Large intestine (tissue), 3 donors: ENCODE results near the gene MAN2B2. TPM values are rescaled to one million over a fixed set of nuclear protein-coding genes. Genes with fewer than 3 reads are reported as not detected.
"Not testable (repeated sequence)": the region's sequence is repeated elsewhere in the genome, so short reads cannot be mapped to it uniquely, and the experiment has no call there.

Experiments
- DNase-seq, 2 donors: peaks; one replicate each; pipeline versions ENCODE4 v3.0.0 to v3.0.0-alpha.2; 2013
- H3K27ac ChIP-seq: one replicate; pipeline ENCODE4 v1.5.1; 2013; ENCODE audit warnings: low read length
- H3K27me3 ChIP-seq: 2 replicates; pipeline ENCODE4 v1.6.1; 2013; ENCODE audit warnings: low read length; ENCODE audit not compliant: control insufficient read depth, insufficient read depth
- H3K36me3 ChIP-seq: 2 replicates; pipeline ENCODE4 v1.6.1; 2013; ENCODE audit warnings: low read length; ENCODE audit not compliant: control insufficient read depth, insufficient read depth
- H3K4me1 ChIP-seq: one replicate; pipeline ENCODE4 v1.6.1; 2013; ENCODE audit warnings: low read length; ENCODE audit not compliant: control insufficient read depth, insufficient read depth
- H3K4me3 ChIP-seq: one replicate; pipeline ENCODE4 v1.5.1; 2013; ENCODE audit warnings: low read length
- H3K9me3 ChIP-seq: one replicate; pipeline ENCODE4 v1.6.1; 2013; ENCODE audit warnings: mild to moderate bottlenecking, low read depth, low read length, moderate library complexity; ENCODE audit not compliant: control insufficient read depth
- WGBS: methylation state at CpG from one replicate; pipeline ENCODE4 v1.1.5; 2013; ENCODE audit warnings: low lambda C conversion rate; ENCODE audit not compliant: insufficient coverage; 5-methylcytosine and 5-hydroxymethylcytosine counted together
- polyA plus RNA-seq: library from polyadenylated mRNA; unstranded; fragments of 120-200 nt; gene quantifications from one replicate; pipeline ENCODE4 v1.2.1, GENCODE V29; 2013

Gene MAN2B2
- polyA plus RNA-seq, 1 donor = 18.2 TPM

- H3K27ac ChIP-seq = no peak overlapping the region
- peaks cover 7% of the 10 kb centered on the region for H3K9me3 ChIP-seq
- peaks cover 6% of the 10 kb centered on the region for H3K4me1 ChIP-seq
- no CpG with 5 or more reads among the region's 19 CpGs for WGBS
- DNase-seq = no peak
- H3K4me3 ChIP-seq = no peak overlapping the region
- H3K27me3 ChIP-seq = no peaks in the 10 kb centered on the region
- H3K36me3 ChIP-seq = peaks cover 14% of the 10 kb centered on the region
Measured at GRCh38 chr4:6672131-6672530, 97.1 kb downstream of the MAN2B2 start.

GRCh38 chr4:6672541-6673190, 97.7 kb downstream of the MAN2B2 start:
- H3K4me3 ChIP-seq, H3K27ac ChIP-seq, DNase-seq, H3K4me1 ChIP-seq, H3K9me3 ChIP-seq, H3K27me3 ChIP-seq: not testable (repeated sequence)
- WGBS = no CpG with 5 or more reads among the region's 34 CpGs
- H3K36me3 ChIP-seq = peaks cover 16% of the 10 kb centered on the region

Other genes starting within 250 kb of the MAN2B2 start
- 3.9 TPM for gene PPP2R2C, start 102.6 kb upstream of the MAN2B2 start, polyA plus RNA-seq
- gene MRFAP1, start 65.5 kb downstream of the MAN2B2 start, polyA plus RNA-seq = 244 TPM
- gene S100P, start 118.7 kb downstream of the MAN2B2 start, polyA plus RNA-seq = 5.0 TPM
- gene MRFAP1L1, start 134.7 kb downstream of the MAN2B2 start, polyA plus RNA-seq = 64.1 TPM
- 14.8 TPM for gene BLOC1S4, start 141.0 kb downstream of the MAN2B2 start, polyA plus RNA-seq
- 23.5 TPM for gene KIAA0232, start 207.5 kb downstream of the MAN2B2 start, polyA plus RNA-seq